ENCODE measurements around the gene CAMKV. TPM values are rescaled to one million over a fixed set of nuclear protein-coding genes. Genes with fewer than 3 reads are reported as not detected.

CAMKV gene
- total RNA-seq, 2 donors from 2014 or later: 0.75 to 7.1 TPM

GRCh38 chr3:49914906-49915305 lies 45.2 kb upstream of the CAMKV start:
- H3K27ac Mint-ChIP-seq: no peak overlapping the region

DNA sequence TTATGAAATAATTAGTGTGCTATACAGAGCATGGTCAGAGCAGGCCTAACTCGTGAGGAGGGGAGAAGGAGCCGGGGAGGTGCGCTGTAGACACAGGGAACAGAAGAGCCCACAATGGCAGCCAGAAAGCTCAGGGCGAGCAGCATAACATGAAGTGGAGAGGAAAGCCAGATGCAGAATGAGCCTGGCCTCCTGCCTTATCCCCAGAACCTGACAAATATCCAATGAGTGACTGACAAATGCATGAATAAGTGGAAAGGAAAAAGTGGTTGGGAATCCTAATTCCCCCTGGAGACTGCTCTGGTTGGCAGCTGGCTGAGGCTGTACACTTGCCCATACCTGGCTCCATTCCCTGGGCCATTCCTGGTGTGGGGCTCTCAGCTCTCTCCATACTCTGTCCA lies 43.2 kb upstream of the CAMKV start:
- Histone ChIP-seq H3K27ac (ENCODE audit: low read depth, low read length) (no peak overlapping the region), H3K36me3 (ENCODE audit: control insufficient read depth, insufficient read depth, low read length) (no peaks in the 10 kb centered on the region), H3K27me3 (ENCODE audit: control insufficient read depth, insufficient read depth, low read length, poor library complexity, severe bottlenecking) (no peaks in the 10 kb centered on the region), H3K4me3 (ENCODE audit: low read length) (no peak overlapping the region), H3K9me3 (ENCODE audit: control insufficient read depth, low read length) (no peaks in the 10 kb centered on the region), H3K9ac (ENCODE audit: extremely low read depth, low read length, poor library complexity, severe bottlenecking) (no peak overlapping the region), H3K4me1 (ENCODE audit: control insufficient read depth, insufficient read depth, low read length) (peaks cover 20% of the 10 kb centered on the region)
- TF ChIP-seq, protein P1, sequence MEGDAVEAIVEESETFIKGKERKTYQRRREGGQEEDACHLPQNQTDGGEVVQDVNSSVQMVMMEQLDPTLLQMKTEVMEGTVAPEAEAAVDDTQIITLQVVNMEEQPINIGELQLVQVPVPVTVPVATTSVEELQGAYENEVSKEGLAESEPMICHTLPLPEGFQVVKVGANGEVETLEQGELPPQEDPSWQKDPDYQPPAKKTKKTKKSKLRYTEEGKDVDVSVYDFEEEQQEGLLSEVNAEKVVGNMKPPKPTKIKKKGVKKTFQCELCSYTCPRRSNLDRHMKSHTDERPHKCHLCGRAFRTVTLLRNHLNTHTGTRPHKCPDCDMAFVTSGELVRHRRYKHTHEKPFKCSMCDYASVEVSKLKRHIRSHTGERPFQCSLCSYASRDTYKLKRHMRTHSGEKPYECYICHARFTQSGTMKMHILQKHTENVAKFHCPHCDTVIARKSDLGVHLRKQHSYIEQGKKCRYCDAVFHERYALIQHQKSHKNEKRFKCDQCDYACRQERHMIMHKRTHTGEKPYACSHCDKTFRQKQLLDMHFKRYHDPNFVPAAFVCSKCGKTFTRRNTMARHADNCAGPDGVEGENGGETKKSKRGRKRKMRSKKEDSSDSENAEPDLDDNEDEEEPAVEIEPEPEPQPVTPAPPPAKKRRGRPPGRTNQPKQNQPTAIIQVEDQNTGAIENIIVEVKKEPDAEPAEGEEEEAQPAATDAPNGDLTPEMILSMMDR (conservative IDR thresholded peaks at IDR 0.05): no peak
- Mint-ChIP-seq H3K9me3 (no peaks in the 10 kb centered on the region), H3K36me3 (ENCODE audit: low read depth) (peaks cover 4% of the 10 kb centered on the region), H3K4me3 (no peak overlapping the region), H3K27ac (no peak overlapping the region), H3K4me1 (peaks cover 32% of the 10 kb centered on the region), H3K27me3 (ENCODE audit: insufficient read depth) (peaks cover 15% of the 10 kb centered on the region)
- DNase-seq: no peak
- 86 to 98% methylated on average over 4 of the region's 4 CpGs for WGBS, 2 experiments (ENCODE audit: insufficient coverage in 1 of 2, insufficient read length in 1 of 2)

More at GRCh38 chr3:49914906-49915305, 45.2 kb upstream of the CAMKV start:
- TF ChIP-seq, protein P1 (conservative IDR thresholded peaks at IDR 0.05): no peak
- Mint-ChIP-seq H3K27me3 (ENCODE audit: insufficient read depth) (peaks cover 13% of the 10 kb centered on the region), H3K4me1 (peaks cover 13% of the 10 kb centered on the region), H3K36me3 (ENCODE audit: low read depth) (peaks cover 4% of the 10 kb centered on the region), H3K4me3 (no peak overlapping the region), H3K9me3 (no peaks in the 10 kb centered on the region)
- no peaks in the 10 kb centered on the region for H3K36me3 ChIP-seq (ENCODE audit: control insufficient read depth, insufficient read depth, low read length)
- 91 to 93% methylated on average over 2 of the region's 2 CpGs for WGBS, 2 experiments (ENCODE audit: insufficient coverage in 1 of 2, insufficient read length in 1 of 2)
- H3K27ac ChIP-seq (ENCODE audit: low read depth, low read length): no peak overlapping the region
- H3K27me3 ChIP-seq (ENCODE audit: control insufficient read depth, insufficient read depth, low read length, poor library complexity, severe bottlenecking): no peaks in the 10 kb centered on the region
- DNase-seq: no peak
- peaks cover 6% of the 10 kb centered on the region for H3K4me1 ChIP-seq (ENCODE audit: control insufficient read depth, insufficient read depth, low read length)
- H3K9me3 ChIP-seq (ENCODE audit: control insufficient read depth, low read length): no peaks in the 10 kb centered on the region
- no peak overlapping the region for H3K4me3 ChIP-seq (ENCODE audit: low read length)
- no peak overlapping the region for H3K9ac ChIP-seq (ENCODE audit: extremely low read depth, low read length, poor library complexity, severe bottlenecking)

DNA sequence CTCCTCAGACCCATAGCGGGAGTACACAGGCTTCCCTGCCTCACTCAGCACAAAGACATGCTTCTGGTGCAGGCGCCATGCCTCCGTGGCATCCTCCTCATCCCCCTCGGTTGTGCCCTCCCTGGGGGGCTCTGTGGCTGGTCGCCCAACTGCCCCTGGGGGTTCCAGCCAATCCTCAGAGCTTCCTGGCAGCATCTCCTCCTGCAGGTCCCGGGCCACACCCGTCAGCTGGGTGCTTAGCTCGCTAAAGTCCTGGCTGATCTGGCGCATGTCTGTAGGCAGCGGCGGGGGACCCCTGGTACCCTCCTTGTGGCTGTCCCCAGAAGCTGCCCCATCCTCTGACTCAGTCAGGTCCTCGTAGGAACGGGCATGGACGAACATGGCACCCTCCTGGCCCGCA lies 41.9 kb upstream of the CAMKV start:
- no peaks in the 10 kb centered on the region for H3K9me3 Mint-ChIP-seq
- Histone ChIP-seq H3K36me3 (ENCODE audit: control insufficient read depth, insufficient read depth, low read length) (no peaks in the 10 kb centered on the region), H3K9ac (ENCODE audit: extremely low read depth, low read length, poor library complexity, severe bottlenecking) (no peak overlapping the region), H3K4me3 (ENCODE audit: low read length) (no peak overlapping the region), H3K4me1 (ENCODE audit: control insufficient read depth, insufficient read depth, low read length) (peaks cover 25% of the 10 kb centered on the region), H3K27me3 (ENCODE audit: control insufficient read depth, insufficient read depth, low read length, poor library complexity, severe bottlenecking) (no peaks in the 10 kb centered on the region), H3K9me3 (ENCODE audit: control insufficient read depth, low read length) (no peaks in the 10 kb centered on the region), H3K27ac (ENCODE audit: low read depth, low read length) (no peak overlapping the region)
- H3K4me1 Mint-ChIP-seq: peaks cover 39% of the 10 kb centered on the region
- WGBS, 2 experiments (ENCODE audit: insufficient coverage in 1 of 2, insufficient read length in 1 of 2): 92% methylated on average over 12 to 15 of the region's 15 CpGs
- no peak overlapping the region for H3K27ac Mint-ChIP-seq
- no peaks in the 10 kb centered on the region for H3K36me3 Mint-ChIP-seq (ENCODE audit: low read depth)
- H3K4me3 Mint-ChIP-seq: no peak overlapping the region
- DNase-seq: no peak
- TF ChIP-seq, protein P1 (conservative IDR thresholded peaks at IDR 0.05): no peak
- peaks cover 15% of the 10 kb centered on the region for H3K27me3 Mint-ChIP-seq (ENCODE audit: insufficient read depth)

Measured in endodermal cell (in vitro differentiated cells).